ENCODE measurements around the gene SKP2.

SKP2 gene

GRCh38 chr5:36205329-36205728 is 53.4 kb downstream of the SKP2 start:
- DNase-seq: no peak

DNA sequence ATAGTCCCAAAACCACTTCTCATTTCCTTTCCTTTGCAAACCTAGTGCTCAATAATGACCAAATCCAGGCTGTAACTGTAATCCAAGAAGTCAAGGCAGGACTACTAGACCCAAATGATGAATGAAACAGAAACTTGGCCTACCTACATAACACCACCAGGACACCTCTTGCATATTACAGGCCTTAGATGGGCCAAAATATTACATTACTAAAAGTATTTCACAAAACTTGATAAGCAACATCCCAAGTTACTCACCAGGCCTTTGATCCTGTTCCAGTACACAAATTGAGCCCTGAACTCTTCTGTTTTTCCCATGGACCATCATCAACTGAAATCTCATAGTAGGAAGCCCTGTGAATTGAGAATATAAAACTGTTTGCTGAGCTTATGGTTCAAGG is 55.0 kb downstream of the SKP2 start:
- DNase-seq: no peak

- no peak for DNase-seq
These were observed 56.9 kb downstream of the SKP2 start for GRCh38 chr5:36208786-36209185.

DNA sequence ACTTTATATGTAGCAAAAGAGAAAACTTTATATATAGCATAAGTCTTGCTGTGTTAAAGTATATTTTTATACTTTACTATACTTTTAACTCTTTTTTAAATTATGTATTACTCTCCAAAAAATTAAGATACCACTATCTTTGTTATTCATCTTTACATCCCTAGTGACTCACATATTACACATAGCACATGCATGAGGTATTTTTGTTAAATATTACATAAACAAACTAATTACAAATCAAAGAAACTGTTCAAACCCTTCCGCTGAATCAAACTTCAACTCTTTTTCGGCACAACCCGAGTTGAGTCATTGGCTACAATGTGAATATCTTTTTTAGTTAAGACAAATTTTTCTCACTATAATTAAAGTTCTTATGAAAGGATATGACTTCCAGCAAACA is 57.8 kb downstream of the SKP2 start:
- DNase-seq: no peak

DNA sequence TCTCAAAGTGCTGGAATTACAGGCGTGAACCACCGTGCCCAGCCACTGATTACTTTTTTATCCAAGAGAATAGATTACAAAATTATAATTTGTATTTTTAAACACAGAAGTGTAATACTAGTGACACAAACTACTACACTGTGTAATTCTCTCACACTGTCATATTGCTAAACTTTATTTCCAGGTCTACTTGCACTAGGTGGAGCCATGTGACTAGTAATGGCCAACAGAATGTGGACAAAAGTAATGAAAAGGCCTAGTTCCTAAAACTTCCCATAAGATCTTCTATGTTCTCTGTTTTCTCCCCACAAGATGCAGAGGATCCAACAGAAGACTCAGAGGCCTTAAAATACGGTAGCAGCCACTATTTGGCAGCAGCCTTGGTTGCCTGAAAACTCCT is 62.5 kb downstream of the SKP2 start:
- DNase-seq: no peak

DNA sequence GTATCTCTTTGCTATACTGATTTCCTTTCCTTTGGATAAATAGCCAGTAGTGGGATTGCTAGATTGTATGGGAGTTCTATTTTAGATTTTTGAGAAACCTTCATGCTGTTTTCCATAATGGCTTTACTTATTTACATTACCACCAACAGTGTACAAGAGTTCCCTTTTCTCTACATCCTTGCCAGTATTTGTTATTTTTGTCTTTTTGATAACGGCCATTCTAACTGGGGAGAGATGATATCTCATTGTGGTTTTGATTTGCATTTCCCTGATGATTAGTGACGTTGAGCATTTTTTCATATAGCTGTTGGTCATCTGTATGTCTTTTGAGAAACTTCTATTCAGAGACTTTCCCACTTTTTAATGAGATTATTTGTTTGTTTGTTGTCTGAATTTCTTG is 64.0 kb downstream of the SKP2 start:
- DNase-seq: no peak

- DNase-seq: no peak
These were observed 65.7 kb downstream of the SKP2 start for GRCh38 chr5:36217567-36217966.

GRCh38 chr5:36217988-36218387 is 66.1 kb downstream of the SKP2 start:
- no peak for DNase-seq

DNA sequence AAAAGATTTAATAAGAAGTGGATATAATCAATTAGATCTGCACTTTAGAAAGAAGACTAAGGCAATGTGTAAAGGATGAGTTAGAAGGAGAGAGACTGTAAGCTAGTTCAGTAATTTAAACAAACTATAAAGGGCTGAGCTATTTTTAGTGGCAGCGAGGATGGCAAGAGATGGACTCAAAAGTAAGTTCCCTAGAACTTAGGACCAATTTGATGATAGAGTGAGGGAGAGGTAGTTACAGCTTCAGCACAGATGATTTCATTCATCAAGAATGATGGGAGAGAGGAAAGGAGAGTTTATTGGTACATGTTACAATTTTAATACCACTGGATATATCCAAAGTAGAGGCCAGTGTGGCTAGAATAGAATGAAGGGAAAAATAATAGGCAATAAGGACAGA is 70.7 kb downstream of the SKP2 start:
- no peak for DNase-seq

GRCh38 chr5:36227046-36227445 is 75.1 kb downstream of the SKP2 start:
- no peak for DNase-seq

GRCh38 chr5:36228505-36228904 is 76.6 kb downstream of the SKP2 start:
- DNase-seq: no peak

GRCh38 chr5:36230151-36230790 is 78.4 kb downstream of the SKP2 start:
- no peak for DNase-seq

- no peak for DNase-seq
These were observed 80.6 kb downstream of the SKP2 start for GRCh38 chr5:36232533-36232932.

Data from NCI-H345 (cell line).